Thymus (tissue), 11 donors: Measurements from ENCODE around the gene RAD51B. TPM values are rescaled to one million over a fixed set of nuclear protein-coding genes. Genes with fewer than 3 reads are reported as not detected.

Experiments
- DNase-seq, 9 donors: peaks; one replicate each; pipeline ENCODE4 v3.0.0-alpha.2; 2013; ENCODE audit warnings: low spot score in 9 of 9, low read depth in 6 of 9, missing footprints in 1 of 9
- H3K27ac ChIP-seq, 2 donors: one replicate each; pipeline ENCODE4 v1.5.1; 2013; ENCODE audit warnings: control low read depth in 1 of 2, low read depth in 1 of 2, low read length in 1 of 2, mild to moderate bottlenecking in 1 of 2, moderate library complexity in 1 of 2
- H3K27me3 ChIP-seq, 2 donors: one replicate each; pipeline ENCODE4 v1.5.1; 2013; ENCODE audit warnings: low read length in 1 of 2; ENCODE audit not compliant: control insufficient read depth in 2 of 2, insufficient read depth in 1 of 2
- H3K36me3 ChIP-seq, 2 donors: one replicate each; pipeline ENCODE4 v1.5.1; 2013; ENCODE audit warnings: low read length in 1 of 2, mild to moderate bottlenecking in 1 of 2, moderate library complexity in 1 of 2; ENCODE audit not compliant: control insufficient read depth in 2 of 2, insufficient read depth in 2 of 2
- H3K4me1 ChIP-seq, 2 donors: one replicate each; pipeline ENCODE4 v1.5.1; 2013; ENCODE audit warnings: low read length in 2 of 2; ENCODE audit not compliant: control insufficient read depth in 2 of 2, insufficient read depth in 2 of 2
- H3K4me3 ChIP-seq, 2 donors: one replicate each; pipeline ENCODE4 v1.5.1; 2013; ENCODE audit warnings: low read length in 2 of 2, control low read depth in 1 of 2, mild to moderate bottlenecking in 1 of 2
- H3K9me3 ChIP-seq, 2 donors: one replicate each; pipeline ENCODE4 v1.5.1; 2013; ENCODE audit warnings: low read length in 1 of 2, mild to moderate bottlenecking in 1 of 2; ENCODE audit not compliant: control insufficient read depth in 2 of 2, insufficient read depth in 1 of 2
- WGBS: extraction: QIAGEN DNeasy Blood & Tissue Kit; methylation state at CpG from one replicate; pipeline ENCODE4 v1.1.7; 2013; 5-methylcytosine and 5-hydroxymethylcytosine counted together
- polyA plus RNA-seq: library from polyadenylated mRNA; stranded (reverse); fragments of 200-250 nt; gene quantifications from one replicate; pipeline ENCODE4 v1.2.3, GENCODE V29; 2013
- total RNA-seq: library from RNA; stranded (reverse); fragments of 120-200 nt; gene quantifications from one replicate; pipeline ENCODE4 v1.2.4, GENCODE V29; 2013
- donor health status: healthy.

The RAD51B gene
- total and polyA plus RNA-seq, 2 donors: 7.8 to 17.8 TPM

- H3K27me3 ChIP-seq: no peaks in the 10 kb centered on the region
- no peaks in the 10 kb centered on the region for H3K9me3 ChIP-seq
- 28% methylated on average over 13 of the region's 13 CpGs for WGBS
- DNase-seq: peak in 1 of 9 donors; percentile 23
- H3K4me1 ChIP-seq: peaks cover 11 to 14% of the 10 kb centered on the region in 2 donors
- H3K27ac ChIP-seq: no peak overlapping the region
- peak overlapping the region; percentile 59 to 95 for H3K4me3 ChIP-seq
- H3K36me3 ChIP-seq: peaks cover 0 to 7% of the 10 kb centered on the region in 2 donors
Observed at GRCh38 chr14:67820428-67820971, 921 bp downstream of the RAD51B start.

GRCh38 chr14:67821121-67821520 is 1.5 kb downstream of the RAD51B start:
- Histone ChIP-seq H3K4me1 (peaks cover 6 to 8% of the 10 kb centered on the region in 2 donors), H3K36me3 (peaks cover 0 to 7% of the 10 kb centered on the region in 2 donors), H3K4me3 (no peak overlapping the region), H3K27ac (no peak overlapping the region), H3K9me3 (no peaks in the 10 kb centered on the region), H3K27me3 (no peaks in the 10 kb centered on the region)
- DNase-seq: no peak

- 97% methylated on average over 8 of the region's 8 CpGs for WGBS
- DNase-seq: no peak
- Histone ChIP-seq H3K27me3 (no peaks in the 10 kb centered on the region), H3K36me3 (peaks cover 7 to 22% of the 10 kb centered on the region in 2 donors), H3K4me3 (no peak overlapping the region), H3K27ac (no peak overlapping the region), H3K9me3 (no peaks in the 10 kb centered on the region), H3K4me1 (no peaks in the 10 kb centered on the region)
Observed at GRCh38 chr14:67831113-67831512, 11.5 kb downstream of the RAD51B start.

GRCh38 chr14:67833403-67833802 is 13.8 kb downstream of the RAD51B start:
- Histone ChIP-seq H3K4me1 (no peaks in the 10 kb centered on the region), H3K27ac (no peak overlapping the region), H3K27me3 (no peaks in the 10 kb centered on the region), H3K9me3 (no peaks in the 10 kb centered on the region), H3K4me3 (no peak overlapping the region), H3K36me3 (peaks cover 3 to 10% of the 10 kb centered on the region in 2 donors)
- DNase-seq: no peak
- WGBS: 97% methylated on average over 1 of the region's 1 CpG

- Histone ChIP-seq H3K4me3 (no peak overlapping the region), H3K4me1 (no peaks in the 10 kb centered on the region), H3K27me3 (no peaks in the 10 kb centered on the region), H3K36me3 (peaks cover 3 to 10% of the 10 kb centered on the region in 2 donors), H3K27ac (no peak overlapping the region), H3K9me3 (no peaks in the 10 kb centered on the region)
- DNase-seq: no peak
Observed at GRCh38 chr14:67835596-67835995, 16.0 kb downstream of the RAD51B start.

GRCh38 chr14:67837011-67837624 is 17.5 kb downstream of the RAD51B start:
- Histone ChIP-seq H3K27ac (no peak overlapping the region), H3K27me3 (no peaks in the 10 kb centered on the region), H3K4me3 (no peak overlapping the region), H3K36me3 (peaks cover 3 to 7% of the 10 kb centered on the region in 2 donors), H3K4me1 (no peaks in the 10 kb centered on the region), H3K9me3 (no peaks in the 10 kb centered on the region)
- DNase-seq: peak in 8 of 9 donors; percentile 41 to 85 (median 60)
- WGBS: 44% methylated on average over 2 of the region's 2 CpGs

- Histone ChIP-seq H3K27ac (no peak overlapping the region), H3K9me3 (peaks cover 0 to 12% of the 10 kb centered on the region in 2 donors), H3K4me3 (no peak overlapping the region), H3K27me3 (no peaks in the 10 kb centered on the region), H3K4me1 (peaks cover 0 to 5% of the 10 kb centered on the region in 2 donors), H3K36me3 (no peaks in the 10 kb centered on the region)
- WGBS: 95% methylated on average over 17 of the region's 17 CpGs
- DNase-seq: no peak
Observed at GRCh38 chr14:67846029-67846610, 26.5 kb downstream of the RAD51B start.

GRCh38 chr14:67850066-67850830 is 30.7 kb downstream of the RAD51B start:
- DNase-seq: no peak
- no peaks in the 10 kb centered on the region for H3K36me3 ChIP-seq
- H3K4me3 ChIP-seq: no peak overlapping the region
- H3K4me1 ChIP-seq: peaks cover 0 to 17% of the 10 kb centered on the region in 2 donors
- H3K9me3 ChIP-seq: peaks cover 0 to 14% of the 10 kb centered on the region in 2 donors
- 93% methylated on average over 9 of the region's 9 CpGs for WGBS
- H3K27me3 ChIP-seq: no peaks in the 10 kb centered on the region
- H3K27ac ChIP-seq: no peak overlapping the region
